Endothelial cell (in vitro differentiated cells): Measurements from ENCODE around the gene GPR6. TPM values are rescaled to one million over a fixed set of nuclear protein-coding genes. Genes with fewer than 3 reads are reported as not detected.
A peak's percentile ranks its signal among the peaks of the same experiment; 100 is the strongest.

ENCODE experiments used
- DNase-seq: peaks from one replicate; pipeline ENCODE4 v3.0.0; 2021; ENCODE audit warnings: low spot score
- H3K27ac Mint-ChIP-seq: one replicate; pipeline ENCODE4 v1.8.0; 2021; ENCODE audit warnings: mixed read lengths, inconsistent platforms; ENCODE audit not compliant: unreplicated experiment
- H3K27me3 Mint-ChIP-seq: one replicate; pipeline ENCODE4 v1.8.0; 2021; ENCODE audit warnings: mild to moderate bottlenecking, moderate library complexity, mixed read lengths, inconsistent platforms; ENCODE audit not compliant: unreplicated experiment
- H3K36me3 Mint-ChIP-seq: one replicate; pipeline ENCODE4 v1.8.0; 2021; ENCODE audit warnings: mild to moderate bottlenecking, low read depth, mixed read lengths, inconsistent platforms; ENCODE audit not compliant: unreplicated experiment
- H3K4me1 Mint-ChIP-seq: one replicate; pipeline ENCODE4 v1.8.0; 2021; ENCODE audit warnings: mild to moderate bottlenecking, mixed read lengths, inconsistent platforms; ENCODE audit not compliant: unreplicated experiment
- H3K4me3 Mint-ChIP-seq: one replicate; pipeline ENCODE4 v1.8.0; 2021; ENCODE audit warnings: mild to moderate bottlenecking, mixed read lengths, inconsistent platforms; ENCODE audit not compliant: unreplicated experiment
- H3K9me3 Mint-ChIP-seq: one replicate; pipeline ENCODE4 v1.8.0; 2021; ENCODE audit warnings: mixed read lengths, inconsistent platforms; ENCODE audit not compliant: unreplicated experiment
- CTCF ChIP-seq: fragments of 200-600 bp; sonication (generic); IDR thresholded peaks from one replicate; pipeline ENCODE4 v1.5.0; 2021; ENCODE audit warnings: antibody characterized with exemption; ENCODE audit not compliant: unreplicated experiment
- long read RNA-seq: library from polyadenylated mRNA; unstranded; transcript quantifications from one replicate; pipeline ENCODE4 v2.0.0, GENCODE V29; 2020; ENCODE audit not compliant: unreplicated experiment
- total RNA-seq: library from RNA; stranded (reverse); fragmentation: NEBNext Ultra II Directional; extraction: Animal tissue kit (Norgen Biotek cat#: 25700); gene quantifications from one replicate; pipeline ENCODE4 v1.2.1, GENCODE V29; 2021; ENCODE audit not compliant: unreplicated experiment

The GPR6 gene, protein sequence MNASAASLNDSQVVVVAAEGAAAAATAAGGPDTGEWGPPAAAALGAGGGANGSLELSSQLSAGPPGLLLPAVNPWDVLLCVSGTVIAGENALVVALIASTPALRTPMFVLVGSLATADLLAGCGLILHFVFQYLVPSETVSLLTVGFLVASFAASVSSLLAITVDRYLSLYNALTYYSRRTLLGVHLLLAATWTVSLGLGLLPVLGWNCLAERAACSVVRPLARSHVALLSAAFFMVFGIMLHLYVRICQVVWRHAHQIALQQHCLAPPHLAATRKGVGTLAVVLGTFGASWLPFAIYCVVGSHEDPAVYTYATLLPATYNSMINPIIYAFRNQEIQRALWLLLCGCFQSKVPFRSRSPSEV
- total RNA-seq, result not detected
- long read RNA-seq, result 0 reads

DNA sequence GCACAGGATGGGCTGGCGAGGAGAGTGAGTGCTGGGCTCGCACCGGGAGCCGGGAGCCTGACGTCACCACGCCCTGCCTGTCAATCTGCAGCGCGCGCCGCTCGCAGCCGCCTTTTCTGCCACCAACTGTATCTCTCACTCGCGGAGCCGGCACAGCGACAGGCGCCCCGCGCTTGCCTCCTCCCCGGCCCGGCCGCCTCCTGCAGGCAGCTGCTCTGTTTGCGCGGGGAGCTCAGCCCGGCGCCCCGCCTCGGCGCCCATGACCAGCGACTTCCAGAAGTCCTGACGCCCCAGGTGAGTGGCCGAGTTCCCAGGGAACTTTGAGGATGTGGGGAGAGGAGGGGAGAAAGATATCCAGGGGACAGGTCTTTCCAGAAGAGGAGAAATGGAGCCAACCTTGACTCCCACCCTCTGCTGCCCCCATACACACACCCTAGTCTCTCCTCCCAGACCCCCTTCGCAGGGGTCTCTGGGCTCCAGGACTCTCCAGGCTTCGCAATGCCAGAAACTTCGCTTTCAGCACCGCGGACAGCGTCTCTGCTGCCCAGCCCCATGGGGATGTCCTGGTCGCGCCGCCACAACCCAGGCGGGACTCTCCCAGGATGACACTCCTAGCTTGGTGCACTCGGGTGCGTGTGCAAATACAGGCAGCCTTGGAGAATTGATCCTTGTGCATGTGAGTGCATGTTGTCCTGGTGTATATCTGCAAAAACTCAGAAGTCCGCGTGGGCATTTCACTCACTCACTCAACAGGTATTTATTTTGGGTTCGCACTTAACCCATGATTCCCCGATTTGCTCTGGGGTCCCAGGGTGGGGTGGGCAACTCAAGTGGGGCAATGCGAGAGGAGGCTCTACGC is at the start of gene GPR6:
Gene GPR6, plus strand, starts transcription at position 138 of the 859 bp plus-strand sequence. CDS start 802 bp downstream, outside the sequence.
- TF ChIP-seq CTCF, result no peak
- peaks cover 9% of the 10 kb centered on the region for H3K4me1 Mint-ChIP-seq
- peak; percentile 92 for DNase-seq
- no peak within 1 kb of the TSS for H3K27ac Mint-ChIP-seq
- H3K4me3 Mint-ChIP-seq, result no peak within 1 kb of the TSS
- H3K36me3 Mint-ChIP-seq, result no peaks in the 10 kb centered on the region
- H3K27me3 Mint-ChIP-seq, result peaks cover 13% of the 10 kb centered on the region
- H3K9me3 Mint-ChIP-seq, result no peaks in the 10 kb centered on the region

- no peaks in the 10 kb centered on the region for H3K4me1 Mint-ChIP-seq
- TF ChIP-seq CTCF, result no peak
- H3K27me3 Mint-ChIP-seq, result peaks cover 3% of the 10 kb centered on the region
- H3K4me3 Mint-ChIP-seq, result no peak overlapping the region
- no peak for DNase-seq
- H3K9me3 Mint-ChIP-seq, result no peaks in the 10 kb centered on the region
- no peaks in the 10 kb centered on the region for H3K36me3 Mint-ChIP-seq
- no peak overlapping the region for H3K27ac Mint-ChIP-seq
These were observed 43.8 kb upstream of the GPR6 start for GRCh38 chr6:109934293-109934692.

GRCh38 chr6:109939654-109940053 is 38.5 kb upstream of the GPR6 start:
- peaks cover 1% of the 10 kb centered on the region for H3K27me3 Mint-ChIP-seq
- no peak for DNase-seq
- no peaks in the 10 kb centered on the region for H3K9me3 Mint-ChIP-seq
- no peak for TF ChIP-seq CTCF
- H3K4me3 Mint-ChIP-seq, result no peak overlapping the region
- H3K4me1 Mint-ChIP-seq, result no peaks in the 10 kb centered on the region
- no peaks in the 10 kb centered on the region for H3K36me3 Mint-ChIP-seq
- H3K27ac Mint-ChIP-seq, result no peak overlapping the region

DNA sequence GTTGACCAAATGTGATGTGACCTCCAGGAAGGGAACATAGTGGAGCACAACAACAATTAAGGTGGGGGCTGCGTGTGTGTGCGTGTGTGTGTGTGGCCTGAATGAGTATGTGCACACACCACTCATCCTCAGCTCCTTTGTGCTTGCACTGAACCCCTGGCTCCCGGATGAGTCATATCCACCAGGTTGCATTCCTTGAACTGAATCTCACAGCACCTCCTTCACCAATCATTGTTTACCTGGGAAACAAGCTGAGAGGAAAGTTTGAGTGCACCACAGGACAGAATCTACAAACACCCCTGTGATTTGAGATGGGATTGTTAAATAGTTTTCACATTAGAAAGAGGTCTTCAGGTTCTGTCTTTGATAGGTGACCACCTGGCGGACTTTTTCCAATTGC is 33.7 kb upstream of the GPR6 start:
- no peak overlapping the region for H3K27ac Mint-ChIP-seq
- no peak for DNase-seq
- no peaks in the 10 kb centered on the region for H3K27me3 Mint-ChIP-seq
- no peaks in the 10 kb centered on the region for H3K4me1 Mint-ChIP-seq
- no peak for TF ChIP-seq CTCF
- no peaks in the 10 kb centered on the region for H3K9me3 Mint-ChIP-seq
- H3K4me3 Mint-ChIP-seq, result no peak overlapping the region
- no peaks in the 10 kb centered on the region for H3K36me3 Mint-ChIP-seq
